22Rv1 (cell line): ENCODE measurements around the gene MAN2A2.

Source experiments
- ZFX ChIP-seq: fragments of 450-650 bp; IDR thresholded peaks from 2 replicates; pipeline ENCODE4 v1.6.1; 2017; ENCODE audit warnings: antibody characterized with exemption, borderline replicate concordance
- TF ChIP-seq, protein P1 (sequence below): fragments of 450-650 bp; IDR thresholded peaks from 2 replicates; pipeline ENCODE4 v1.5.1; 2017; ENCODE audit warnings: mild to moderate bottlenecking

DNA sequence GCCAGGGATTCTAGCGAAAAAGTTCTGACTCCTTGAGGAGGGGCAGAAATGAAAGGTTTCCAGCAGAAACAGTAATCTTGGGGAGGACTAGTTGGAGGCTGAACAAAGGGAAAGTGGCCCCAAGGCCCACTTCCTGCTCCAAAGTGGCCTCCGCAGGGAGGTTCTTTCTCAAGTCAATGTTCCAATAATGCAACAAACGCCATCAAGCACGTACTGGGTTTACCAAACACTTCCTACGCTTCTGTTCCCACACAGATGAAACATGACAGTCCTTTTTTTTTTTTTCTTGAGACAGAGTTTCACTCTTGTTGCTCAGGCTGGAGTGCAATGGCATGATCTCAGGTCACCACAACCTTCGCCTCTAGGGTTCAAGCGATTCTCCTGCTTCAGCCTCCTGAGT, 42.0 kb downstream of the MAN2A2 start:
- TF ChIP-seq, protein P1, sequence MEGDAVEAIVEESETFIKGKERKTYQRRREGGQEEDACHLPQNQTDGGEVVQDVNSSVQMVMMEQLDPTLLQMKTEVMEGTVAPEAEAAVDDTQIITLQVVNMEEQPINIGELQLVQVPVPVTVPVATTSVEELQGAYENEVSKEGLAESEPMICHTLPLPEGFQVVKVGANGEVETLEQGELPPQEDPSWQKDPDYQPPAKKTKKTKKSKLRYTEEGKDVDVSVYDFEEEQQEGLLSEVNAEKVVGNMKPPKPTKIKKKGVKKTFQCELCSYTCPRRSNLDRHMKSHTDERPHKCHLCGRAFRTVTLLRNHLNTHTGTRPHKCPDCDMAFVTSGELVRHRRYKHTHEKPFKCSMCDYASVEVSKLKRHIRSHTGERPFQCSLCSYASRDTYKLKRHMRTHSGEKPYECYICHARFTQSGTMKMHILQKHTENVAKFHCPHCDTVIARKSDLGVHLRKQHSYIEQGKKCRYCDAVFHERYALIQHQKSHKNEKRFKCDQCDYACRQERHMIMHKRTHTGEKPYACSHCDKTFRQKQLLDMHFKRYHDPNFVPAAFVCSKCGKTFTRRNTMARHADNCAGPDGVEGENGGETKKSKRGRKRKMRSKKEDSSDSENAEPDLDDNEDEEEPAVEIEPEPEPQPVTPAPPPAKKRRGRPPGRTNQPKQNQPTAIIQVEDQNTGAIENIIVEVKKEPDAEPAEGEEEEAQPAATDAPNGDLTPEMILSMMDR, result no peak
- TF ChIP-seq ZFX, result no peak
